Measurements from ENCODE around the gene MRPS22. TPM values are rescaled to one million over a fixed set of nuclear protein-coding genes. Genes with fewer than 3 reads are reported as not detected.

The MRPS22 gene
- total and polyA plus RNA-seq, 12 donors: 49.8 to 105 (median 83.6) TPM

GRCh38 chr3:139355476-139355875 is 11.7 kb downstream of the MRPS22 start:
- Histone ChIP-seq H3K27me3 (no peaks in the 10 kb centered on the region), H3K9me3 (no peaks in the 10 kb centered on the region), H3K4me3 (no peak overlapping the region), H3K4me1 (peaks cover 0 to 12% (median 0%) of the 10 kb centered on the region in 9 donors), H3K27ac (no peak overlapping the region), H3K36me3 (peaks cover 0 to 100% (median 74%) of the 10 kb centered on the region in 9 donors)
- WGBS, 2 donors: 69 to 79% methylated on average over 4 of the region's 4 CpGs
- intact Hi-C loops (cut with DNase I): no loop called here
- no peak for TF ChIP-seq CTCF (IDR thresholded peaks at IDR 0.05)
- DNase-seq (no peak), ATAC-seq (peak in 2 of 8 donors; percentile 28 to 54)

GRCh38 chr3:139355891-139356290 is 12.1 kb downstream of the MRPS22 start:
- Histone ChIP-seq H3K4me1 (peaks cover 0 to 12% (median 0%) of the 10 kb centered on the region in 9 donors), H3K4me3 (no peak overlapping the region), H3K9me3 (no peaks in the 10 kb centered on the region), H3K27me3 (no peaks in the 10 kb centered on the region), H3K27ac (no peak overlapping the region), H3K36me3 (peaks cover 0 to 100% (median 75%) of the 10 kb centered on the region in 9 donors)
- peak in 2 of 8 donors; percentile 27 to 47 for ATAC-seq
- intact Hi-C loops (cut with DNase I): no loop called here
- 30 to 50% methylated on average over 1 of the region's 1 CpG for whole genome bisulfite sequencing, 2 donors
- no peak for TF ChIP-seq CTCF (IDR thresholded peaks at IDR 0.05)
- DNase-seq: no peak

- no peak for TF ChIP-seq CTCF (IDR thresholded peaks at IDR 0.05)
- H3K4me3 ChIP-seq: no peak overlapping the region
- ATAC-seq: no peak
- H3K27ac ChIP-seq: no peak overlapping the region
- 87 to 91% methylated on average over 4 of the region's 4 CpGs for WGBS, 2 donors
- peaks cover 0 to 12% (median 0%) of the 10 kb centered on the region in 9 donors for H3K4me1 ChIP-seq
- intact Hi-C loops (cut with DNase I): no loop called here
- H3K36me3 ChIP-seq: peaks cover 0 to 100% (median 83%) of the 10 kb centered on the region in 9 donors
- no peaks in the 10 kb centered on the region for H3K9me3 ChIP-seq
- no peaks in the 10 kb centered on the region for H3K27me3 ChIP-seq
- DNase-seq: no peak
Measured at GRCh38 chr3:139357899-139358298, 14.1 kb downstream of the MRPS22 start.

GRCh38 chr3:139358841-139359562 is 15.2 kb downstream of the MRPS22 start:
- intact Hi-C loops (cut with DNase I): no loop called here
- 61 to 66% methylated on average over 3 of the region's 3 CpGs for WGBS, 2 donors
- no peak for TF ChIP-seq CTCF (IDR thresholded peaks at IDR 0.05)
- H3K9me3 ChIP-seq: no peaks in the 10 kb centered on the region
- H3K36me3 ChIP-seq: peaks cover 0 to 100% (median 77%) of the 10 kb centered on the region in 9 donors
- DNase-seq: no peak
- H3K27me3 ChIP-seq: no peaks in the 10 kb centered on the region
- H3K4me1 ChIP-seq: peaks cover 0 to 12% (median 0%) of the 10 kb centered on the region in 9 donors
- H3K27ac ChIP-seq: peak overlapping the region in 1 of 10 donors; percentile 3
- no peak overlapping the region for H3K4me3 ChIP-seq
- ATAC-seq: no peak
